ENCODE results near the gene GRK4.

GRCh38 chr4:2928242-2929176, 34.9 kb upstream of the GRK4 start:
- TF ChIP-seq CTCF (conservative IDR thresholded peaks at IDR 0.05; ENCODE audit: low read depth, low read length) (no peak), FOS (IDR thresholded peaks at IDR 0.05; ENCODE audit: low read depth, low read length) (no peak), SMC3 (IDR thresholded peaks at IDR 0.05; ENCODE audit: low read depth, low read length) (no peak), POLR2A (IDR thresholded peaks at IDR 0.05; ENCODE audit: low read depth, low read length) (no peak), RFX5 (IDR thresholded peaks at IDR 0.05; ENCODE audit: low read depth, low read length) (no peak)
